SU-DHL-6 (cell line): ENCODE results near the gene MAP7.

Experiments
- CTCF ChIP-seq: fragments of 200-600 bp; sonication (generic); IDR thresholded peaks from one replicate; pipeline ENCODE4 v1.5.1; 2017; ENCODE audit warnings: antibody characterized with exemption, mild to moderate bottlenecking, low read length, moderate library complexity; ENCODE audit not compliant: insufficient read depth, poor library complexity, severe bottlenecking
- EZH2phosphoT487 ChIP-seq: fragments of 200-600 bp; sonication (generic), shearing (Covaris generic); conservative IDR thresholded peaks from 2 replicates; pipeline ENCODE4 v1.6.1; 2018; ENCODE audit warnings: mild to moderate bottlenecking, antibody characterized with exemption, low read length, moderate library complexity, mixed read lengths

- no peak for TF ChIP-seq EZH2phosphoT487
- TF ChIP-seq CTCF: no peak
These were observed 29.6 kb upstream of the MAP7 start for GRCh38 chr6:136579800-136580199.
